CD4-positive, alpha-beta T cell treated with Interleukin-1 beta for 1 hour (primary cell): ENCODE measurements around the gene LAP3.
"Not testable (repeated sequence)": the region's sequence is repeated elsewhere in the genome, so short reads cannot be mapped to it uniquely, and the experiment has no call there.

Experiments used
- DNase-seq, 2 donors: peaks; one replicate each; pipeline ENCODE4 v3.0.0-alpha.2; 2020 to 2022

LAP3 gene

DNA sequence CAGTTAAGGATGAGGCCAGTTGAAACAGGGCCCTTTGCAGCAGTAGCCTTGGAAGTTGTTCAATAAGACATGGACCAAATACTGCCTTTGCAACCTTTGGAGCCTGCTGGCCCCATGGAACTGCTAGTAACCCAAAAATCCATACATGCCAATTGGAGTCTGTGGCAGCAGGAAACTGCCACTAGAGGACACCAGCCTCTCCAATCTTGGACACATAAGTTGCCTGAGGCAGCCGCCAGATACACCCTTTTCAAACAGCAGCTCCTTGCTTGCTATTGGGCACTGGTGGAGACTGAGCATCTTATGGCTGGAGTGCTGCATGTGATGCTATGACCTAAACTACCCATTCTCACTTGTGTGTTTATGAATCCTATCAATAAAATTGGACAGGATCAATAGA, 14.8 kb upstream of the LAP3 start:
- no peak for DNase-seq

DNA sequence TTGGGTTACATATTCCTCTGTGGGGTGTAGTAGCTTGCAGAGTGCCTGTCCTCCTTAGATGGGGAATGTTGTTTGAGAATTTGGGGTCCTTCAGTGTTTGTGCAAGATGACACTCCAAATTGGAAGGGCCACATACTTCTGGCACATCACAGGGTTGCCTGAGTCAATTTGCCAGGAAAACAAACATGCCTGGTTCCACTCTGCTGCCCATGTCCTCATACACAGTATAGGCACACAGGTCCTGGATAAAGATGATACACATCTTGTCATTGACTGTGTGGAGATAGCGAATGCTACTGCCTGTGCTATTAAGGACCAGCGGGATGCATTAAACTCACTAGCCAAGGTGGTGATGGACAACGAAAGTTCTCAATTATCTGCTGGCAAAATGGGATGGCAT, 11.2 kb upstream of the LAP3 start:
- DNase-seq, result no peak

DNA sequence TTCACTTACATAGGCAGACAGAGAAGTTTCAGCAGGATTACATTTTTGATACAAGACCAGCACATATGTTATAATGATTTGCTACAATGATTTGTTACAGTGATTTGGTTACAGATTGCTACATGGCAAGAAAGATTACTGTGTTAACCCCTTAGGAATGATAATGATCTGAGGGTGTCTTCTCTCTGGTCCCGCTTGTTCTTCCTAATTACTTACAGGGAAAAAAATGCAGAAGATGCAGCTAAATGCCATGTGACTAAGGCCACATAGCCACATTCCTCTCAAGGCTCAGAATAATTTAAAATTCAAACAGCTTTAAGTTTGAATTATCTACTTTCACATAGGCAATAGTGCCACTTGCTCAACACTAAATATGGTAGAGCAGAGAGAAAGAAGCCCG, 9.7 kb upstream of the LAP3 start:
- DNase-seq, result no peak

DNA sequence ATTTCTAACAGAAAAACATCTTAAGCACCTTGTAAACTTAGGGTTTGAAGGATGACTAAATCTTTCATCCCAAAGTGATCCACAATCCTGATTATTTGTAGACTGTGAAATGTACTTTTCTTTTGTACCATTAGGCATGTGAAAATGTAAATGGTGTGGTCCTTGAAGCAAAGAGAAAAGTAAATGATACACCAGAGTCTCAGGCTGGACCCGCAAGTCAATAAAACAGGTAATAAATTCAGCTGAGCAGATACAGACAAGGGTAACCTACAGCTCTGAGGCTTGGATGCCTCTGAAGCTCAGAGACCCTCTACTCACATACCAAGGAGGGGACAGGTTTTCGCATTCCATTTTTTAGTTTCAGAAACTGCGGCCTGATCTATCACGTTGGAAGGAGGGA, 2.8 kb upstream of the LAP3 start:
- no peak for DNase-seq

DNA sequence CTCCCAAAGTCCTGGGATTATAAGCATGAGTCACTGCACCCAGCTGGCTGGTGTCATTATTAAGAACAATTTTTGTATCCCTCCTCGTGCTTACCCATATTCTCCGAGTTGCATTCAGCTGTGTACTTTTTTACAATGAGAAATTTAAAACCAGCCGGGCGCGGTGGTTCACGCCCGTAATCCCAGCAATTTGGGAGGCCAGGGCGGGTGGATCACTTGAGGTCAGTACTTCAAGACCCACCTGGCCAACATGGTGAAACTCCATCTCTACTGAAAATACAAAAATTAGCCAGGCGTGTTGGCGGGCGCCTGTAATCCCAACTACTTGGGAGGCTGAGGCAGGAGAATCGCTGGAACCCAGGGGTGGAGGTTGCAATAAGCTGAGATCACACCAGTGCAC, 1.8 kb upstream of the LAP3 start:
- not testable (repeated sequence) for DNase-seq

DNA sequence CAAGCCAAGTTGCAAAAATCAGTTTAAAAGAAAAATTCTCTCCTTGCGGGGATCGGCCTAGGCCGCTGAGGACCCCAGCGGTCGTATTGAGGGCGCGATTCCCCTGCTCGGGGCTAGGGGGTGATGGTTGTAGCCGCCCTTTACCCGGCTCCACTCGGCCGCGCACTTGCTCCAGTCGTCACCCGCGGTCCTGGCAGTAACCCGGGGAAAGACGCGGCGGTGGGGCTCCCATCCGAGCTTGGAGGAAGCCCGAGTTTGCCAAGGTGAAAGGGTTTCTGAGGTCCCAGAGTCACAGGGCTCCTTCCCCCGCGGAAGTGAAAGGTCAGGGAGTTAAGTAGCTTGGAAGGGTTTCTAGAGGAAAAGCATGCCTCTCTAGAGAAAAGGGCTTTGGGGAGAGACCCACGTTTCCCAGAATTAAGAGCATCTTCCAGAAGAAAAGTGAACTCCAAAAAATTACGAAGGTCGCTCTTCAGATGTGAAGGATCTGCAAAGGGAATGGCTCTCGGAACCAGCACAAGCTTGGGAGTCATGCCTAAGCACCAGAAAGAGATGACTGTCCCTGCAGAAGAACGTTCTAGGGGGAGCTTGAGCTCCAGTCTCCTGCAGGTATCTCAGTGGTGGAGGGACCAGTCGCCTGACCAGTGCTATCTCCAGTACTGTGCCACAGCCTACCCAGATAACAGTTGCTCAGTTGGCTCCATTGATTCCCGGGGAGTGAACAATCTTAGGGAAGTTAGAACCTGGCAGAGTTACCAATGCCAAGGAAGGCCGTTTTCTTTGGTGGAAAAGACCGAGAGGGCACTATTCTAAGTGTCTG, 875 bp downstream of the LAP3 start:
- no peak for DNase-seq

DNA sequence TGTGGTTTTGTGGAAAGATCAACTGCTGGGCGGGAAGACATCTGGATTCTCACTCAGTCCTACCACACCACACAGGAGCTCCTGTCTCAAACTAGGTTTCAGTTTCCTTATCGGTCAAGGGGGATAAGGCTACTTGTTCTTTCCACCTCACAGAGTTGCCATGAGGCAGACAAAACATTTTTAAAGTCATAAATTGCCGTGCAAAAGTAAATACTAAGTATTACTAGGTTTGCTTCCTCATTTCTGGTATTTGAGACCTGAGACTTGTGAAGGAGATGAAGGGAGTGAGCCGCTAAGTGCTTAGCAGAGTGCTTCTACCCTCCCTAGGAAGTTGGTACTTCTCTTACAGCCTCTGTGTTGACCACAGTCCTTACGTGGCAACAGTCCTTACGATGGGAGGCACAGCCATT, 1.5 kb downstream of the LAP3 start:
- peak in 1 of 2 donors; percentile 34 for DNase-seq

DNA sequence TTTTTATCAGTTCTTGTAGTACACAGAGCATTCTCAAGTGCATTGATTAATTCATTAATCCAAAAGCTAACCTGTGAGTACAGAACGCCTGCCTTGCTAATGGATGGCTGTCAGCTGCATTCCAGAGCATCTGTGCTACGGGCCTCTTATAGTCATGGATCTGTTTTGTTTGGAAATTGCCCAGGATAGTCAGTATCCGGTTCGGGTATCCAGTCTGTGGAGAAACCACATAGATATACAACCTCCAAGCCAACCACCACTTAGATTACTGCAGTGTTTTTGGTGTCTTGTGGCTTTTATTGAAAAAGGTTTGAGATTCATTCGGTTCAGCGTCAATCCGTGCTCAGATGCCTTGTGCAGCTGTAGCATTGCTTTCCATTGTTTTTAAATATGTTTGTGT, 4.0 kb downstream of the LAP3 start:
- no peak for DNase-seq

DNA sequence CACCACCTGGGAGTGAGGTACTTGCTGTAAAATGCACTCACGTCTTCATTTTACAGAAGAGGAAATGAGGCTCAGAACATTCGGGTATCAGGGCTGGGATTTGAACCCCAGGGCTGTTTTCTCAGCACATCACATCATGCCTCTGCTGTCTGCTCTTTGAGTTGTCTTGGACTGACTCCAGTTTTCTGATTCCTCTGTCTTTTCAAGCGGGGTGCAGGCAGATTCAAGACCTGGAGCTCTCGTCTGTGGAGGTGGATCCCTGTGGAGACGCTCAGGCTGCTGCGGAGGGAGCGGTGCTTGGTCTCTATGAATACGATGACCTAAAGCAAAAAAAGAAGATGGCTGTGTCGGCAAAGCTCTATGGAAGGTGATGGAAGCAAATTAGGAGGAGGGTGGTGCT, 6.3 kb downstream of the LAP3 start:
- no peak for DNase-seq

DNA sequence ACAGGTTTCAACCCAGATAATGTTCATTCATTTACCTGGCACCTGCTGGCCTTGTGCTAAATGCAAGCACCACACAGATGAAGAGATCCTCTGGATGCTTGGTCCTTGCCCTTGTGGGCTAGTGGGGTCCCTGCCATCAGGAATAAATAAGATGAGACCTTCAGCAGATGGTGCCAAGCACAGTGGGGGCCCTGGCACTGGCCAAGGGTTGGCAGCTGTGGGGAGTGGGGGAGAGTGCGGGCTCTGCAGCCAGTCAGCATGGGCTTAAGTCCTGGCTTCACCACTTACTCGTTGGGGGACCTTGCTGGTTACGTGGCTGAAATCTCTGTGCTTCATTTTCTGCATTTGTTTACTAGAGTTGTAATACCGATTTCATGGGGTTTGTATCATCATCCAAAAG, 6.9 kb downstream of the LAP3 start:
- no peak for DNase-seq

DNA sequence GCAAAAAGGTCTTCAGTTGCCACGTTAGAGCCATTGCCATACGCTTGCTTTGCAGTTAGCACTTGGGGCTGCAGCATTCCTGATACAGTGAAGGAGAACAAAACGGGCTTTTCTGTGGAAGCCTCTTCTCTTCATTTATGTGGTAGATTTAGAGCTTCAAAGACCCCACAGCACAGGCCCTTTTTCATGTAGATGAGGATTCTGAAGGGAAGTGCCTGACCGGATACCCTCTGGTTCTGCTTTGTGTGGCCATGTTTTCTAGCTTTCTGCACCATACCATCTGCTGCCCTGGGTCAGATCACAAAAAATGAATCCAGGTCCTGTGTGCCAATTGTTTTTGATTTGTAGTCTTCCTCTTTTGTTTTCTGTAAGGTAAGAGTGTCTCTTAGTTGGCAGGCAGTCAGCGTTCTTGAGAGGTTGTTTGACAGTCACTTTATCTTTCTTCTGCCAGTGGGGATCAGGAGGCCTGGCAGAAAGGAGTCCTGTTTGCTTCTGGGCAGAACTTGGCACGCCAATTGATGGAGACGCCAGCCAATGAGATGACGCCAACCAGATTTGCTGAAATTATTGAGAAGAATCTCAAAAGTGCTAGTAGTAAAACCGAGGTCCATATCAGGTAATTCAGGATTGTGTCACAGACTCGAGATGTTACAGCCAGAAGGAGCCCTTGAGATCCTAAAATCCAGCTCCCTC, 7.7 kb downstream of the LAP3 start:
- no peak for DNase-seq

DNA sequence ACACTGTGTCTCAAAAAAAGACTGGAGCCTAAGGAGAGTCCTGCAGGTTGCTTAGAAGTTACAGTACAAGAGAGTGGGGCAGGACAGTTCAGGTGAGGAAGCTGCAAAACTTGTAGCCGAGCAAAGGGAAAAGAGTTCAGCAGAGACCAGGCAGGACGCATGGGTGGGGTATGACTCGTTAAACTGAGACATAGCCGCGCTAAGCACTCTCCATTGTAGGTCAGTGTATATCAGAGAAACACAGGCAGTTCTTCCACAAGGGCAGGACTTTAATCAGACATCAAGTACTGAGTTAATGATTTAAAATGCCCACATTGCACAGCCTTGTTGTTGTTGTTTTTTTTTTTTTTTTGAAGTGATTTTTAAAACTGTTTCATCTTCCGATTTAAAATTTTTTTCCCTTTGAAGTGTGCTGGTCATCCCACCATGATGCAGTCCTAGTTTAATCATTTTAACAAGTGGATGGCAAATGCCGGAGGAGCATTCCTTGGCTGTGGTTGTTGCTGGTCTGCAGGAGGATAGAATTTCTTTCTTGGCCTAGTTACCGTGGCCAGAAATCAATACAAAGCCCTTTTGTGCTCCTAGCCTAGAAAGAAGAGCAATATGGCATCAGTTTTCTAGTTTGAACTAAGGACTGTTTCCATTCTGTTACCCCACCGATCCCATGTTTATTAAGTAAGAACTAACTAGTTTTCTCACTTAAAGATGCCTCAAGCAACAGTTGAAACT, 10.3 kb downstream of the LAP3 start:
- no peak for DNase-seq

DNA sequence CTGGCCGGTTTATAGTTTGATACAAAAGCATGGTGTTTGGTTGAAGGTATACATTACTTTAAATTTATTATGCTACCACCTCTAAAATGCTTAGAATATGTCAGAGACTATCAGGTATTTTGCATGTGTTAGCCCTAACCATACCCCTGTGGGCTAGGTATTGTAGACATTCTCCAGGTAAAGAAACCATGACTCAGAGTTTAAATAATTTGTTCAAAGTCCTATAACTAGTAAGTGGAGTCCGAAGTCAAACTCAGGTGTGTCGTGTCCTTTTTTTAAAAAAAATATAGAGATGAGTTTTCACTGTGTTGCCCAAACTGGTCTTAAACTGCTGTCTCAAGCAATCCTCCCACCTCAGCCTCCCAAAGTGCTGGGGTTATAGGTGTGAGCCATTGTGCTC, 12.4 kb downstream of the LAP3 start:
- no peak for DNase-seq

DNA sequence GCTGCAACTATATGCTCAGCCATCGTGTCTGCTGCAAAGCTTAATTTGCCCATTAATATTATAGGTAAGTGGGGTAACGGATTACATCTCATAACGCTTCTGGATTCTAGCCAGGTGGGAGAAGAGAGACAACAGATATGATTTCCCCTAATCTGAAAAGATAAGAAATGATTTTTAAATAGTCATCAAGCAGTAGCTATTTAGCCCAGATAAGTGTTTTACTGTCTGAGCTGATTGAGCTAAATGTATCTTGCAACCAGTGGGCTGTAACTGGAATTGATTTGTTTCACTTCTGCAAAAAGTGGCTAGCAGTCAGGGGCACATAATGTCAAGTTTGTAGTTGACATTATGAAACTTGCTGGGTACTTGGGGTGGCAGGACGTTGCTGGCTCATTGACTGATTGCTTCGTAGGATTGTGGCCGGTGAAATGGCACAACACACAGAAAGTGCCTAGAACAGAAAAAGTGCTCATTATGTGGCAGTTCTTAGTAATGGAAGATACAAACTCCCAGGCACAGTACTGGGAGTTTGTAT, 18.5 kb downstream of the LAP3 start:
- DNase-seq, result peak in 1 of 2 donors; percentile 20

DNA sequence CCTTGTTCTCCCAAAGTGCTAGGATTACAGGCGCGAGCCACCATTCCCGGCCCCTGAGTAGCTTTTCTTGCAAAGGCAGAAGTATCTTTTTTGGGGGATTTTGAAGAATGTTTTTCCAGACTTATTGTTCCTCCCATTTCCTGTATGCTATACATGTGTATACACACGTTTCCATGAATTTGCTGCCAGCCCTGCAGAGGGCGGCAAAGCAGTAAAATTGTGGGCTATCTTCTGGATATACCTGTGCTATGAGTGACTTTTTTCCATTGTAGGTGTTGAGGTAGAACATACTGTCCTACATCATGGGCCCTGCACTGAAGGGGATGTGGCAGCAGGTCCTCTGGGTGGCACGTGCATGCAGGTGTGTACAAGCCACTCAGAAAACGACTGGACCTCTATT, 20.5 kb downstream of the LAP3 start:
- no peak for DNase-seq

DNA sequence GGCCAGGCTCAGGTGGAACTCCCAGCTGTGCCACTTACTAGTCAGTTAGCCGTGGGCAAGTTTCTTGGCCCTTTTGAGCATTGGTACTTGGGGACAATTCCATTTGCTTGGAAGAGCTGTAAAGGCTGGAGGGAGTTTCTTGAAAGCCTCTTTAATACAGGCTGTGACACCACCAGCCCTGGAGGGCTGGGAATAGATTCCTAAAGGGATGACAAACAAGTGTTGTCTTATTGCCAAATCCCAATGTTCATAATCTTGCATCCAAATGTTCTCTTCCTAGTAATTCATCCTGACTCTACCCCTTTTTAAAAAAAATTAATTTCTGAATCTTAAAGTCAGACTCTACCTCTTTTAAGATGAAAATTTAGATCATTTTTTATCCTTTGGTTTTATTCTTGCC, 22.8 kb downstream of the LAP3 start:
- DNase-seq, result no peak

DNA sequence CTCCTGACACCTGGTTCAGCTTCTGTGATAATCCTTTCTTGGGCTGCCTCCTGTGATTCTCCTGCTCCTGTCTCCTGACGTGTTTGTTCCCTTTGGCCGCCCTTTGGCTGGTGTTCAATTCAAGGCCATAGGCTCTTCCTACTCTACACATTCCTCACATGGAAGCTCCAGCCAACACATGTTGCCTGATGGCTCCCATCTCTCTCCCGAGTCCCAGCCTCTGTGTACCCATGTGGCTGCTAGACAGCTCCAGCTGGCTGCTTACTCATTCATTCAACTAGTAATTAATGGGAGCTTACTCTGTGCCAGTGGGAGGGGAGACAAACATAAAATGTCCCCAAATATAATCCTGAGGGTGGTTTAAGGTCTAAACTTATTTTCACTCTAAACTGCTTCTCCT, 28.2 kb downstream of the LAP3 start:
- DNase-seq, result no peak

DNA sequence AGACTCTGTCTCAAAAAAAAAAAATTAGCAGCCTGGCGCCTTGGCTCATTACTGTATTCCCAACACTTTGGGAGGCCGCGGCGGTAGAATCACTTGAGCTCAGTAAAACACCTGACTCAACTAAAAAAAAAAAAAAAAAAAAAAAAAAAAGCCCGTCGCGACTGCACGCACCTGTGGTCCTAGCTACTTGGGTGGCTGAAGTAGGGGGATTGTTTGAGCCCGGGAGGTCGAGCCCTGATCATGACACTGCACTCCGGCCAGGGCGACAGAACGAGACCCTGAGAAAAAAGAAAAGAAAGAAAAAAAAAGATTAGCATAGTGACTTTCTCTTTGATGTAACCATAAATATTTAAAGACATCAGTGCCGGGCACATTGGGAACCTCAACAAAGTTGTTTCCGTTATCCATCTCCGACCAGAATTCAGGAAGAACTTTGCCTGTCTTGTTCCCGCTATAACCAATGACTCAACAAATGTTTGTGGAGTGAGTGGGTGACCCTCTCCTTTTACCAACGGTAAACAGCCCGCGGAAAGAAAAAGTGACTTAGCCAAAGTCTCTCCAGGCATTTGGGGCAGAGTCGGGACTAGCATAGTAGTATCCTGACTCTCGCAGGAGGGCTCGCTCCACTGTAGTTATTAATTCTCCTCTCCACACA, 36.9 kb downstream of the LAP3 start:
- peak in 1 of 2 donors; percentile 11 for DNase-seq

DNA sequence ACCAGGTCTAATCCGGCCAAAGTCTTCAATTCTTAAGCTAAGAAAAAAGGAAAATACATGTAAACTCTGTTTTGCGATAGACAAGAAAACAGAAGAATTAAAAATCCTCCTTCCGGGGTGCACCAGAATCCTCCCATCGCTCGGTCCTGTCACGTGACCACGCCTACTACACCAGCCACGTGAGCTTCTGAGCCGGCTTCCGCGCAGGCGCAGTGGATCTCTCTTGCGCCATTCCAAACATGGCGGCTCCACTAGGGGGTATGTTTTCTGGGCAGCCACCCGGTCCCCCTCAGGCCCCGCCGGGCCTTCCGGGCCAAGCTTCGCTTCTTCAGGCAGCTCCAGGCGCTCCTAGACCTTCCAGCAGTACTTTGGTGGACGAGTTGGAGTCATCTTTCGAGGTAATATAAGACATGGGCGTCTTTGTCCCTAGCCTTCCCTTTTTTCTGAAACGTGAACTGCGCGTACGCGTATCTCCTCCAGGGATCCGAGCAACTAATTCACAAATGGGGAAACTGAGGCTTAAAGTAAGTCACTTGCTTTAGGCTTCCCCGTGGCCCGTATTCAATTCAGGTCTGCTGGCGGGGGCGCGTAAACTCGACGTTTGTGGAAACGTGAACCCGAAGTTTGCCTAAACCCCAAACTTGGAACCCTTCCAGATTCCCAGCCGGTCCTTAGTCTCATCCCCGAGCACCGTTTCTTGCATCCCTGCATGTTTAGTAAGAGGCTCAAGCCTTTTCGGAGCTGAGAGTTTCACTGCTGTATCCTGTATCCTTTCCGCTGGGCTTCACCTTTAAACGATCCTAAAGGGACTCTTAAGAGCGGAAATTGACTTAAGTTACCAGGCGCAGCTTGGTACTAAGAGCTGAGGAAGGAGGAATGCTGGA, 37.7 kb downstream of the LAP3 start, which contains the start of gene MED28:
Gene MED28 (plus strand): TSS at position 226 of the 884 bp plus-strand sequence. CDS start 14 bp downstream, at position 240.
- peak; percentile 95 for DNase-seq

DNA sequence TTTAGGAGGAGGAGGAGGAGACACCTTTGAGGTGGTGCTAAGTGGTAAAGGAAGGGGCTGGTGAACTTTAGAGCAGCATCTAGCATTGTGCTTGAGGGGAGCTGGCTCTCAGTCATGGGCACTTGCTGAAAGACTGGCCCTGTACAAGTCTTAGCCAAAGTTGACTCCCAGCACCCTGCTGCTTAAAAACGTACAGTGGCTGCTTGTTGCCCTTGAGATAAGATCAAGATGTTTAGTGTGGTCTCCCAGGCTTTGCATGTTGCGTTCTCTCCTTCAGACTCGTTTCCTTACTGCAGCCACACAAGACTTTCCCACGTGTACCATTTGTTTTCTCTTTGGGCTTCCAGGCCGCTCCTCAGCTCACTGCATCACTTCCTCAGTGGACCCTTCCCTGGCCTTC, 39.3 kb downstream of the LAP3 start:
- no peak for DNase-seq

DNA sequence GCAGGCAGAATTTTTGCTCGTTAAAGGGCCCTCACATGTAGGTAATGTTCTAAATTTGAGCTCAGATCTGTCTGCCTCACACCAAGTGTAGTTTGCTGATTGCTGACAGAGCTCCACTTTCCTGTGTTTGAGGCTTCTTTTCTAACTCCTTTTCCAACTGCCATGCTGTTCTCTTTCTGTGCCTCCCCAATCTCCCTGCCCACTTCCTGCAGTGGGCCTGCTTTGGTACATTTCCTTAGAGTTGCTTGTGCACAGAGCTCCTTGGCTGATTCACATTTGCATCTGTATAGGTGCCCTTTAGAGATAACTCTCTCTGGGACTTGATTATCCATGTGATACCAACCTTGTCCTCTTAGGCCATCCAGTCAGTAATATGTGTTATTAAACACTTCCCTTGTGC, 41.9 kb downstream of the LAP3 start:
- DNase-seq, result no peak
